Mammary epithelial cell (primary cell): ENCODE data around the gene SUSD2.
"Not testable (repeated sequence)": the region's sequence is repeated elsewhere in the genome, so short reads cannot be mapped to it uniquely, and the experiment has no call there.

Experiments
- CTCF ChIP-seq, 2 donors: IDR thresholded peaks in 1 of 2; conservative IDR thresholded peaks in 1 of 2; 2 replicates each; pipeline ENCODE4 v1.5.1; 2011 to 2012; ENCODE audit warnings: inconsistent platforms in 2 of 2, low read length in 2 of 2, mild to moderate bottlenecking in 2 of 2, control low read depth in 1 of 2, low read depth in 1 of 2; ENCODE audit not compliant: insufficient read depth in 1 of 2; ENCODE audit errors: extremely low read depth in 1 of 2
- EZH2 ChIP-seq: IDR thresholded peaks from 2 replicates; pipeline ENCODE4 v1.6.1; 2012; ENCODE audit warnings: low read length, inconsistent platforms, borderline replicate concordance

- not testable (repeated sequence) for TF ChIP-seq CTCF (conservative IDR thresholded peaks at IDR 0.05 in 1 of 2, IDR thresholded peaks at IDR 0.05 in 1 of 2; ENCODE audit: extremely low read depth in 1 of 2, insufficient read depth in 1 of 2, low read depth in 1 of 2, low read length in 2 of 2); EZH2
Observed at GRCh38 chr22:24238101-24238694, 56.9 kb downstream of the SUSD2 start.
